Measurements from ENCODE around the gene ETFA. TPM values are rescaled to one million over a fixed set of nuclear protein-coding genes. Genes with fewer than 3 reads are reported as not detected.

The ETFA gene
- total and polyA plus RNA-seq, 9 of the 15 experiments (the other 6 are each of a cell fraction or from before 2014, with no cell fraction given): 130 to 543 (median 232) TPM

DNA sequence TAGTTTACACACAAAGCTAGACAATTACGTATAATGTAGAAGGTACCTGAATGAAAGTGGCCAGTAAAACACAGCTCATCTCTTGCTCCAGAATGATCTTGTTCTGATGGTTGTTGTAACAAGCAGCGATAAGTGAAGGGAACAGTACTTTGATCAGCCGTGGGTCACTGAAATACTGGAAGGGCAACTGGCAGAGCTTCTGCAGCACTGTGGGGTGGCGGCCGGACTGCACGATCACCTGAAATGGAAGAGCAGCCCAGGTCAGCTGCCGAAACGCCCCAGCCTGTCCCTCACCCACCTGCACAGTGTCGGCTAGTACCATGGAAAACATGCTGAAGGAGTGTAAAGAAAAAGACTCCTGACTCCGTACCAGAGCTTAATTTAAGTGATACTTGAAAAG lies 42.6 kb upstream of the ETFA start:
- CTCF ChIA-PET (ENCODE audit: low intra/inter-chr PET ratio): no interaction called here
- Histone ChIP-seq H3K4me2 (ENCODE audit: insufficient read depth, low read length) (no peak overlapping the region), H3K4me3 (no peak overlapping the region), H3K79me2 (ENCODE audit: control insufficient read depth, insufficient read depth, low read length) (no peaks in the 10 kb centered on the region), H2AFZ (ENCODE audit: low read depth, low read length) (no peak overlapping the region), H3K9ac (ENCODE audit: insufficient read depth in 1 of 2, low read depth in 2 of 2, low read length in 2 of 2) (no peak overlapping the region), H3K27me3 (ENCODE audit: control insufficient read depth in 2 of 2, insufficient read depth in 2 of 2, low read length in 2 of 2) (peaks cover 2 to 10% of the 10 kb centered on the region in 2 experiments; a peak in 2 of 5 replicates), H4K20me1 (replicated peaks; ENCODE audit: control insufficient read depth, insufficient read depth, low read length) (no peaks in the 10 kb centered on the region), H3K9me1 (ENCODE audit: control insufficient read depth, insufficient read depth, low read length) (no peaks in the 10 kb centered on the region), H3K9me3 (replicated peaks; ENCODE audit: control insufficient read depth, insufficient read depth, low read depth, low read length) (no peaks in the 10 kb centered on the region), H3K4me1 (replicated peaks in 1 of 2; ENCODE audit: control insufficient read depth in 2 of 2, insufficient read depth in 2 of 2, low read length in 2 of 2) (no peaks in the 10 kb centered on the region; a peak in 1 of 5 replicates), H3K27ac (ENCODE audit: extremely low read depth, low read depth, low read length) (no peak overlapping the region), H3K36me3 (ENCODE audit: control insufficient read depth, insufficient read depth, low read length) (no peaks in the 10 kb centered on the region)
- DNase-seq (ENCODE audit: extremely low read depth in 1 of 4, low spot score in 3 of 4) (no peak), ATAC-seq (peak; percentile 55; the same call in 2 of the 3 replicates), FAIRE-seq (no peak)
- in situ Hi-C loops (cut with MboI): no loop called here
- no TSS peak for BruUV-seq (replicated peaks)
- POLR2A ChIA-PET: interaction anchor here (1.0 to 2.9 kb wide), 4 partner anchors 10 to 23 kb away, joined by 3 to 10 read pairs (median 4); no protein-coding TSS in a partner anchor
- intact Hi-C loops (cut with micrococcal nuclease): no loop called here
- TF ChIP-seq KLF10 (CRISPR knock-in tag; IDR thresholded peaks at IDR 0.05) (no peak), PATZ1 (CRISPR knock-in tag; IDR thresholded peaks at IDR 0.05; ENCODE audit: borderline replicate concordance) (no peak), MCM2 (IDR thresholded peaks at IDR 0.05; ENCODE audit: low read depth) (no peak), CBX1 (IDR thresholded peaks at IDR 0.05; ENCODE audit: low read depth) (no peak), KDM2B (CRISPR knock-in tag; IDR thresholded peaks at IDR 0.05) (no peak), ZNF668 (CRISPR knock-in tag; IDR thresholded peaks at IDR 0.05) (no peak), RB1 (IDR thresholded peaks at IDR 0.05; ENCODE audit: low read depth) (no peak), DDX20 (tag; IDR thresholded peaks at IDR 0.05; ENCODE audit: low read depth) (no peak), KLF1 (tag; IDR thresholded peaks at IDR 0.05) (no peak)
- WGBS (ENCODE audit: insufficient coverage, low coverage, missing lambda C conversion rate): 18% methylated on average over 10 of the region's 10 CpGs
